GM21526 (cell line): ENCODE results near the gene ASB15.

ENCODE experiments used
- ATAC-seq: cut with Tn5 transposase; IDR thresholded peaks from one replicate; pipeline ENCODE4 v1.9.1; 2021; ENCODE audit warnings: moderate library complexity; ENCODE audit not compliant: unreplicated experiment, low FRiP score

Gene ASB15

GRCh38 chr7:123594813-123595241 is 6.8 kb upstream of the ASB15 start:
- no peak for ATAC-seq

DNA sequence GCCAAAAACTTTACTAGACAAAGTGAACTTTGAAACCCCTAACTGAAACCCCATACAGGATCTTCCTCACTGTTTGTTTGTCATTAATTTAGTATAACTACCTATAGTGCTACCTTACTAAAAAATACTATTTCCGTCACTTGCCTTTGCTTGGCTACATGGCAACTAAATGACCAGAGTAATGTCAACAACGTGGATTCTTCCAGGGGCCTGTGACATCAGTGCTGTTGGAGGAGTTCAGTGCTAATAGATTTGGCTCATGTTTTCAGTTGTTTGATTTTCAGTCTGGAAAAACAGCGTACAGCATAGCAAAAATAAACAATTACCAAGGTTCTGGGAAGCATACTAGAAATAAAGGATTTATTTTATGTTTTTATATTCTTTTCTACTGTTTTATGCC is 3.0 kb upstream of the ASB15 start:
- no peak for ATAC-seq

DNA sequence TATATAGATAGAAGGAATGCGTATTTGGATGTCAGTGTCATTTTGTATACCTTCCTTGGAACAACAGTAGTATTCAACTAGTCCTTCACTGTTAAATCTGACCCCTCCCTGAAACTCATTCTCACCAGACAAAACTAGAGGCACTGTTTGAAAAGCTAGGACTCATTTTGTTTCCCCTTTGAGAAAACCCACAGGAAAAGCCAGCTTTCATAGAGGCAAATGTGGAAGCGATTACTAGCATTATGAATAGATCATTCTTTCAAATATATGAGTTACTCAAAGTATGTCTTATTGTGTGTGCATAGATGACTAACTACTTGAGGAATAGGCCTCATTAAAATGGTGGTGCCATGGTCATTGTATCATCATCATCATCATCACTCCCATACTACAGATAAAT is 1.9 kb upstream of the ASB15 start:
- ATAC-seq = no peak

DNA sequence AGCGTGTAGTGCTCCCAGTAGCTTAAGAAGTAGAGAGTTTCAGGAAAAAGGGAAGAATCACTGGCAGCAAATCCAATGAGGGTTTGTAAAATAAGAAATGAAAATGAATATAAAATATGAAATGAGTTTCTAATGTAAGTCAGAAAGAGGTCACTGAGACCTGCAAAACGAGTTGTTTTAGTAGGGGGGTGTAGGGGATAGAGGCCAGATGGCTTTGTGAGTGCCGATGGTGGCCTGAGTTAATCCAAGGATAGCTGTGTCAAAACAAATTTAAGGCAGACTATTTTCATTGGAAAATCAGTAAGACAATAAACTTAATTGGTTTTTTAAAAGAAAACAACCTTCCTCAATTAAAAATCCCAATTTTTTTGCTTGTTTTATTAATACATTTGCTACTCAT is 745 bp upstream of the ASB15 start:
- no peak for ATAC-seq

DNA sequence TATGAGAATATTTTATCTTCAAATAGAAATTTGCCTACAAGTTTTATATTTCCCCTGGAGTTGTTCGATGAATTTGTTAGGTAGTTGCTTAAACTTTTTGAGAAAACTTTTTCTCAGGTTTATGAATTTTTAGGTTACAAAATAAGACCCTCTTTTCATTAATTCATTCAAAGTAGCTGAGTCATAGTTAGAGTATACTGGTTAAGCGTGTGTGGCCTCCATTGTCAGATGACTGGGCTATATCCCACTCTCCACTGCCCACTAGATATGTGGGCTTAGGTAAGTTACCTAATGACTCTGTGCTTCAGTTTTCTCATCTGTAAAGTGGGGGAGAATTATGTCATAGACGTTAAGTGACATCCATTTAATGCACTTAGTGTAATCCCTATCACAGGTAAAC is 1.0 kb downstream of the ASB15 start:
- ATAC-seq = no peak

- ATAC-seq = no peak
Measured at GRCh38 chr7:123604739-123605138, 3.1 kb downstream of the ASB15 start.

- ATAC-seq = no peak
Measured at GRCh38 chr7:123607423-123607975, 5.9 kb downstream of the ASB15 start.

- no peak for ATAC-seq
Measured at GRCh38 chr7:123608991-123609882, 7.6 kb downstream of the ASB15 start.

GRCh38 chr7:123609883-123610239 is 8.2 kb downstream of the ASB15 start:
- ATAC-seq = no peak

DNA sequence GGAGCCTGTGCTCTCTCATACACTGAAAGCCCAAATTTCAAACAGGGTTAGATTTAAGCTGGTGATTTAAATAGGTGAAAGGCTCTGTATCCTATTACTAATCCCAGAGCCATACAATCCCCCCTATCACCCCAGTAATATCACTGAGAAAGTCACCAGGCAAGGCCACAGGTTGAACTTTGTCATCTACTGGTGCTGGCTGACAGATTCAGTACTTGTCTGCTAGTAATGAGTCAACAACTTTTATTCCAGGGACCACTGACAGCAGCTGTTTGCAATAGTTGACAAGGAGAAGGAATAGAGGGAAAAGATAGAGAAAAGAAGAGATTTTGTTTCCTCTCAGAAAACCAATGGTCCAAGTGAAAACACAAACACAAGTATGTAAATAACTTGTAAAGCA is 10.4 kb downstream of the ASB15 start:
- ATAC-seq = no peak

DNA sequence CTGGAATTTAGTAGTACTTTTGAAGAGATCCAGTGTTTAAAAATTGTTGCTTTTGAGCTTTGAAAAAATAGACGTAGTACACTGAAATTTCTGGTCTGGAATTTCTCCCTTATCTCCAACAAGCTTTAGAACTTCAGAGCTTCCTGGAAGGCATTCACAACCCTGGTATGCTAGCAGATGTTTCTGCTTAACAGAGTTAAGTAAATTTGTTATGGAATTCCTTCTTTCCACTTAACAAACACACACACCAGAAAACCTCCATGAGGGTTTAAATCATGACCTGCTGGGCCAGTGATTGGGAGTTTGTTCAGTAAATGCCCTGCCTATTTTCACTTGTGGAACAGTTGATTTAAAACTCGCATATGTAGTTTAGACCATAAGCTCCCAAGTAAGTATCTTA is 13.7 kb downstream of the ASB15 start:
- no peak for ATAC-seq

GRCh38 chr7:123616223-123616622 is 14.6 kb downstream of the ASB15 start:
- no peak for ATAC-seq

DNA sequence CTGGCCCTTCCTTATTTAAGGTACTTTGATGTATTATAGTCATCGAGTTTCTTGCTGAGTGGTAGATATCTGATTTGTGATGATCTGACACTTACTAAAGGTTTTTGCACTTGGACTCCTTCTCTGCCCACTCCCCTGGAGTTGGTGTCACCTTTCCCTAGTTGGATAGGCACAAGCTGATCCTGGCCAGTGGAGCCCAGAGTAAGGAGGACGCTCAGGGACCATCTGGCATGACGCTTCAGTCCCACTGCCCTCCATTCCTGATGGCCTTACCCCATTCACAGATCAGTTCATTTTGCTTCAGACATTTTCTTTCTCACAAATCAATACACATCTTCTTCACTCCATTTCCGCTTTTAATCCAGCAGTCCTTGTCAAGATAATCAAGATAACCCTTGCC is 20.1 kb downstream of the ASB15 start:
- no peak for ATAC-seq

DNA sequence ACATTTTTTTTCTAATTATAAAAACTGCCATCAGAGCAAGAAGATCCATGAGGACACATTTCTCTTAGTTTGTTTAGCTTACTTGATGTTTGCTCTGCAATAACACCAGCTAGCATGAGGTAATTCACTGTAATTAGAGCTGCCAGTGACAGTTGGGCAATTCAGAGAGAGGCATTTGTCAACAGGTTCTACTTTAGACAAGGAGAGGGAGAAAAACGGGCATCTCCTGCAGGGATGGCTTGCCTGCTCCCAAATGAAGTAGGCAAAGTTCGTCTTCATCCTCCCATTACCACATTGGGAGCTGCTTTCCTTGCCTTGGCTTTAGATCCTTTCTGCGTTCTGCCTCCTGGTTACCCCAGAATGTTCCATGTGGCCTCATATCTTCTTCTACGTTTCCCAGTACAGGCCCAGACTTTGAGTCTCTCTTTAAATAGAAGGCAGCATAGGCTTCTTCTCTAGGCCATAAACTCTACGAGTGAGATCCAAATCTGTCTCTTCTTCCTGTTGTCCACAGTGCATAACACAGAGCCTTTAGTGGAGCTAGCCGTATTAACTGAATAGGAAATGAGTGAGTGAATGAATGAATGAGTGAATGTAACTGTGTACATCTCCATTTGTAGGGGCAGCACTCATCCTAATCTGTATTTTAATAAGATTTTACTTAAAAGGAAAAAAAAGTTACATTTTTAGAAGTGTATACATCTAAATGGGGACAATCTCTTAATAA is 21.2 kb downstream of the ASB15 start:
- no peak for ATAC-seq

DNA sequence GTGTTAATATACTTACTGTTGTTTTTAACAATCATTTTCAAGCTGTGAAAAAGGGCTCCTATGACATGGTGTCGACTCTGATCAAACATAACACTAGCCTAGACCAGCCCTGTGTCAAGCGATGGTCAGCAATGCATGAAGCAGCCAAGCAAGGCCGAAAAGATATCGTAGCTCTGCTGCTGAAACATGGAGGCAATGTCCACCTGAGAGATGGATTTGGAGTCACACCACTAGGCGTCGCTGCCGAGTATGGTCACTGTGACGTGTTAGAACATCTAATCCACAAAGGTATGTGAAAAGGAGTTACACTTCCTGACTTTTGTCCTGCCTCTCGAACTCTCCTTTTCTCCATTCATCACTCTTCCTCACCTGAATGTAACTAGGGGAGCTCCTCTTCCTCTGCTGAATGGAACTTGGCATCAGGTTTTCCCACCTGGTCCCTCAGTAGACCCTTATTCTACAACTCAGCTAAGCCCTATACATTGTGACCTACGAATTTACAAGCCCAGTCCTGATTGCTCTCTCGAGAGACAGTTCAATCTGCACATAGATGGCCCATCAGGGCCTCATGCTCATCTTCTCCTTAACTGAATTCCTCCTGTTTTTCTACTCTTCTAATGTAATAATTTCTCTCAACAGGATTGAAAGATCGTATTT is 23.0 kb downstream of the ASB15 start:
- ATAC-seq = peak; percentile 96

GRCh38 chr7:123625254-123625653 is 23.6 kb downstream of the ASB15 start:
- no peak for ATAC-seq

- no peak for ATAC-seq
Measured at GRCh38 chr7:123627851-123628250, 26.2 kb downstream of the ASB15 start.

- ATAC-seq = no peak
Measured at GRCh38 chr7:123628829-123629228, 27.2 kb downstream of the ASB15 start.

GRCh38 chr7:123629281-123629680 is 27.7 kb downstream of the ASB15 start:
- ATAC-seq = no peak

GRCh38 chr7:123632808-123633207 is 31.2 kb downstream of the ASB15 start:
- no peak for ATAC-seq

DNA sequence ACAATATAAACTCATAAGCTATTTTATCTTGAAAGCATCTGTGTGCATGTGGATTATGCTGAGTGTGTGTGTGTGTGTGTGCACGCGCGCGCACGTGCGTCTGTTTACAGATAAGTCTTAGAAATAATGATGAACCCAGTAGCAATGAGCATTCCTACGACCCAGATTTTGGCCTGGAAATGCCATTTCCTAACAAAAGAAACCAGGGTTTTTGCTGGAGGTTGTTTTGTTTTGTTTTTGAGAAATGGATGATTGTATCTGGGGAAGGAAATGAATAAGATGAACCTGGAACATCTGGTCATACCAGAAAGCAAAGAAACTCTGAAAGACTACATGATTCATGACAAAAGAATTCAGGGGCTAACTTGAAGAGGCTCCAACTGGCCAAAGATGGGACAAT is 31.9 kb downstream of the ASB15 start:
- no peak for ATAC-seq
